Chondrocyte (in vitro differentiated cells): Measurements from ENCODE around the gene KRT14. TPM values are rescaled to one million over a fixed set of nuclear protein-coding genes. Genes with fewer than 3 reads are reported as not detected.
"Not testable (repeated sequence)": the region's sequence is repeated elsewhere in the genome, so short reads cannot be mapped to it uniquely, and the experiment has no call there.

Source experiments
- DNase-seq: peaks from one replicate; pipeline ENCODE4 v3.0.0; 2021; ENCODE audit warnings: mixed read lengths, low spot score
- H3K27ac Mint-ChIP-seq: one replicate; pipeline ENCODE4 v1.8.0; 2021; ENCODE audit warnings: mild to moderate bottlenecking, moderate library complexity, mixed read lengths; ENCODE audit not compliant: unreplicated experiment
- H3K27me3 Mint-ChIP-seq: 2 replicates; pipeline ENCODE4 v1.8.0; 2021; ENCODE audit warnings: low read depth, mixed read lengths
- H3K36me3 Mint-ChIP-seq: 2 replicates; pipeline ENCODE4 v1.8.0; 2021; ENCODE audit warnings: low read depth, mixed read lengths
- H3K4me1 Mint-ChIP-seq: 2 replicates; pipeline ENCODE4 v1.8.0; 2021; ENCODE audit warnings: low read depth, mild to moderate bottlenecking, mixed read lengths
- H3K4me3 Mint-ChIP-seq: one replicate; pipeline ENCODE4 v1.8.0; 2021; ENCODE audit warnings: mild to moderate bottlenecking, moderate library complexity, mixed read lengths; ENCODE audit not compliant: unreplicated experiment
- H3K9me3 Mint-ChIP-seq: 2 replicates; pipeline ENCODE4 v1.8.0; 2021; ENCODE audit warnings: low read depth, mixed read lengths
- CTCF ChIP-seq: fragments of 200-600 bp; sonication (generic); IDR thresholded peaks from 2 replicates; pipeline ENCODE4 v1.5.0; 2021; ENCODE audit warnings: antibody characterized with exemption, mild to moderate bottlenecking, moderate library complexity
- total RNA-seq: library from RNA; stranded (reverse); gene quantifications from 3 replicates; pipeline ENCODE4 v1.2.1, GENCODE V29; 2021

The KRT14 gene
- total RNA-seq, 1 donor from 2014 or later, result 0.32 TPM

- no peak for TF ChIP-seq CTCF
- H3K4me1 Mint-ChIP-seq, result peaks cover 18% of the 10 kb centered on the region
- no peak overlapping the region for H3K4me3 Mint-ChIP-seq
- DNase-seq, result no peak
- no peak overlapping the region for H3K27ac Mint-ChIP-seq
- no peaks in the 10 kb centered on the region for H3K27me3 Mint-ChIP-seq
- H3K9me3 Mint-ChIP-seq, result no peaks in the 10 kb centered on the region
- H3K36me3 Mint-ChIP-seq, result no peaks in the 10 kb centered on the region
Observed at GRCh38 chr17:41631898-41632285, 45.2 kb upstream of the KRT14 start.

- Mint-ChIP-seq H3K4me1 (peaks cover 24% of the 10 kb centered on the region), H3K4me3 (no peak overlapping the region)
Observed at GRCh38 chr17:41631025-41631897, 44.6 kb upstream of the KRT14 start.

GRCh38 chr17:41629826-41630670, 43.4 kb upstream of the KRT14 start:
- peaks cover 30% of the 10 kb centered on the region for H3K4me1 Mint-ChIP-seq
- no peaks in the 10 kb centered on the region for H3K9me3 Mint-ChIP-seq
- H3K27me3 Mint-ChIP-seq, result no peaks in the 10 kb centered on the region
- DNase-seq, result peak; percentile 63
- no peak overlapping the region for H3K27ac Mint-ChIP-seq
- H3K4me3 Mint-ChIP-seq, result no peak overlapping the region
- H3K36me3 Mint-ChIP-seq, result no peaks in the 10 kb centered on the region
- no peak for TF ChIP-seq CTCF

More at GRCh38 chr17:41631025-41631897, 44.6 kb upstream of the KRT14 start:
- no peaks in the 10 kb centered on the region for H3K9me3 Mint-ChIP-seq
- H3K27ac Mint-ChIP-seq, result no peak overlapping the region
- no peaks in the 10 kb centered on the region for H3K36me3 Mint-ChIP-seq
- TF ChIP-seq CTCF, result no peak
- peak; percentile 22 for DNase-seq
- H3K27me3 Mint-ChIP-seq, result no peaks in the 10 kb centered on the region

GRCh38 chr17:41629316-41629715, 42.6 kb upstream of the KRT14 start:
- no peak for TF ChIP-seq CTCF
- H3K9me3 Mint-ChIP-seq, result no peaks in the 10 kb centered on the region
- H3K27ac Mint-ChIP-seq, result no peak overlapping the region
- peaks cover 35% of the 10 kb centered on the region for H3K4me1 Mint-ChIP-seq
- DNase-seq, result peak; percentile 52
- no peaks in the 10 kb centered on the region for H3K27me3 Mint-ChIP-seq
- no peak overlapping the region for H3K4me3 Mint-ChIP-seq
- no peaks in the 10 kb centered on the region for H3K36me3 Mint-ChIP-seq

GRCh38 chr17:41628621-41629255, 42.0 kb upstream of the KRT14 start:
- peaks cover 40% of the 10 kb centered on the region for H3K4me1 Mint-ChIP-seq
- H3K27me3 Mint-ChIP-seq, H3K9me3 Mint-ChIP-seq, H3K4me3 Mint-ChIP-seq, H3K36me3 Mint-ChIP-seq, H3K27ac Mint-ChIP-seq: not testable (repeated sequence)
- DNase-seq, result peak; percentile 67

GRCh38 chr17:41628073-41628370, 41.3 kb upstream of the KRT14 start:
- not testable (repeated sequence) for H3K4me3 Mint-ChIP-seq, H3K27me3 Mint-ChIP-seq
- H3K4me1 Mint-ChIP-seq, result peaks cover 47% of the 10 kb centered on the region

More at GRCh38 chr17:41628073-41628370, 41.3 kb upstream of the KRT14 start:
- not testable (repeated sequence) for DNase-seq, H3K36me3 Mint-ChIP-seq, H3K9me3 Mint-ChIP-seq, H3K27ac Mint-ChIP-seq
